Measurements from ENCODE around the gene ERFE.
A peak's percentile ranks its signal among the peaks of the same experiment; 100 is the strongest.

ERFE gene

GRCh38 chr2:238135601-238136150 lies 23.1 kb upstream of the ERFE start:
- ChIA-PET CTCF (interaction anchor here (1.2 to 1.3 kb wide), 2 partner anchors 129 to 277 kb away, joined by 3 read pairs; no protein-coding TSS in a partner anchor), POLR2A (no interaction called here)
- no peak for DNase-seq (ENCODE audit: extremely low spot score)
- TF ChIP-seq CTCF (IDR thresholded peaks at IDR 0.05; ENCODE audit: control extremely low read depth, extremely low read depth, low read depth, missing control alignments), result no peak

- no peak for TF ChIP-seq CTCF (IDR thresholded peaks at IDR 0.05; ENCODE audit: control extremely low read depth, extremely low read depth, low read depth, missing control alignments)
- DNase-seq (ENCODE audit: extremely low spot score), result no peak
- CTCF ChIA-PET, result interaction anchor here (1.3 kb wide), 1 partner anchor 16 kb away, joined by 4 read pairs; no protein-coding TSS in a partner anchor
- POLR2A ChIA-PET, result no interaction called here
These were observed 21.8 kb upstream of the ERFE start for GRCh38 chr2:238136820-238137537.

- ChIA-PET POLR2A (no interaction called here), CTCF (interaction anchor here (1.3 to 2.9 kb wide), 3 partner anchors 8 to 215 kb away, joined by 4 to 8 read pairs (median 5); no protein-coding TSS in a partner anchor)
- DNase-seq (ENCODE audit: extremely low spot score), result no peak
- TF ChIP-seq CTCF (IDR thresholded peaks at IDR 0.05; ENCODE audit: control extremely low read depth, extremely low read depth, low read depth, missing control alignments), result no peak
These were observed 20.9 kb upstream of the ERFE start for GRCh38 chr2:238137885-238138284.

GRCh38 chr2:238138331-238139195 lies 20.2 kb upstream of the ERFE start, which contains the start of gene KLHL30:
KLHL30 (plus strand) TSS chr2:238138668; CDS start chr2:238140755, 2,087 bp downstream.
- no peak for DNase-seq (ENCODE audit: extremely low spot score)
- CTCF ChIA-PET, result interaction anchor here (0.6 to 2.9 kb wide), 20 partner anchors 7 to 266 kb away, joined by 3 to 9 read pairs (median 4); no protein-coding TSS in a partner anchor
- POLR2A ChIA-PET, result no interaction called here
- no peak for TF ChIP-seq CTCF (IDR thresholded peaks at IDR 0.05; ENCODE audit: control extremely low read depth, extremely low read depth, low read depth, missing control alignments)

- ChIA-PET POLR2A (no interaction called here), CTCF (interaction anchor here (0.6 to 2.9 kb wide), 20 partner anchors 8 to 267 kb away, joined by 3 to 9 read pairs (median 4); no protein-coding TSS in a partner anchor)
- peak; percentile 75 for DNase-seq (ENCODE audit: extremely low spot score)
- TF ChIP-seq CTCF (IDR thresholded peaks at IDR 0.05; ENCODE audit: control extremely low read depth, extremely low read depth, low read depth, missing control alignments), result peak; percentile 86
These were observed 19.4 kb upstream of the ERFE start for GRCh38 chr2:238139196-238140039.
